IPS-20b (cell line): ENCODE measurements around the gene OR9I1.

Source experiments
- H3K27ac ChIP-seq: one replicate; pipeline ENCODE4 v1.5.1; 2013; ENCODE audit warnings: low read length
- H3K27me3 ChIP-seq: 2 replicates; pipeline ENCODE4 v1.6.1; 2013; ENCODE audit warnings: mild to moderate bottlenecking, low read length, inconsistent platforms; ENCODE audit not compliant: insufficient read depth
- H3K36me3 ChIP-seq: 2 replicates; pipeline ENCODE4 v1.6.1; 2013; ENCODE audit warnings: low read depth, mild to moderate bottlenecking, inconsistent platforms, low read length, moderate library complexity; ENCODE audit not compliant: insufficient read depth
- H3K4me1 ChIP-seq: 2 replicates; pipeline ENCODE4 v1.6.1; 2013; ENCODE audit warnings: mild to moderate bottlenecking, control low read depth, inconsistent platforms, low read length, moderate library complexity; ENCODE audit not compliant: insufficient read depth
- H3K4me3 ChIP-seq: 2 replicates; pipeline ENCODE4 v1.5.1; 2013; ENCODE audit warnings: mild to moderate bottlenecking, low read length, inconsistent platforms
- H3K9ac ChIP-seq: 2 replicates; pipeline ENCODE4 v1.6.1; 2013; ENCODE audit warnings: low read depth, mild to moderate bottlenecking, inconsistent platforms, low read length, moderate library complexity
- H3K9me3 ChIP-seq: 2 replicates; pipeline ENCODE4 v1.6.1; 2013; ENCODE audit warnings: mild to moderate bottlenecking, low read depth, low read length, inconsistent platforms; ENCODE audit not compliant: insufficient read depth

OR9I1 gene

GRCh38 chr11:58086528-58086927 is 38.8 kb downstream of the OR9I1 start:
- Histone ChIP-seq H3K9me3 (0 out of 2 replicates have a peak, but pooled peaks cover 2% of the 10 kb centered on the region), H3K27me3 (no peaks in the 10 kb centered on the region), H3K9ac (no peak overlapping the region), H3K36me3 (no peaks in the 10 kb centered on the region), H3K27ac (no peak overlapping the region), H3K4me3 (no peak overlapping the region), H3K4me1 (no peaks in the 10 kb centered on the region)

- no peak overlapping the region for H3K9ac ChIP-seq
- H3K36me3 ChIP-seq = no peaks in the 10 kb centered on the region
- H3K27me3 ChIP-seq = no peaks in the 10 kb centered on the region
- no peaks in the 10 kb centered on the region for H3K4me1 ChIP-seq
- no peaks in the 10 kb centered on the region; the same call in 1 of the 2 replicates for H3K9me3 ChIP-seq
- H3K4me3 ChIP-seq = no peak overlapping the region
- H3K27ac ChIP-seq = no peak overlapping the region
Observed at GRCh38 chr11:58075781-58076180, 49.5 kb downstream of the OR9I1 start.

GRCh38 chr11:58070585-58070984 is 54.7 kb downstream of the OR9I1 start:
- Histone ChIP-seq H3K27me3 (no peaks in the 10 kb centered on the region), H3K4me1 (no peaks in the 10 kb centered on the region), H3K9me3 (no peaks in the 10 kb centered on the region; the same call in 1 of the 2 replicates), H3K27ac (no peak overlapping the region), H3K4me3 (no peak overlapping the region), H3K9ac (no peak overlapping the region), H3K36me3 (no peaks in the 10 kb centered on the region)

DNA sequence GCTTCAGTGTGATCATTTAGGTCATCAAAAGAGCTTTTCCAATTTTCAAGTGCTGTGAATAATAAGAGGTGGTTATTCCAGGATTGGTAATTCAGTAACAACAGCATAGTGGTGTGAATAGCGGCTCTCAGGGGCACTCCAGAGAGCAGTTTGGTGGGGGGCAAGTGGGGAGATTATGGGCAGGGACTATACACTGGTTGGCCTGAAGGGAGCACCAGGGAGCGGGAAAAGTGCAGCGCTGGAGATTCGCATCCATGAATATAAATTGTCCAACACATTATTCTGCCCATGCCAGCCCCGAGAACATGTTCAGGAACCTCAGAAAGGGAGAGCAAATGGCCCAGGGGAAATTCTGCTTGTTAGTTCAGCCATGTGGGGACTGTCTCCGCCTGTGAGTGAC is 56.7 kb downstream of the OR9I1 start:
- Histone ChIP-seq H3K27me3 (no peaks in the 10 kb centered on the region), H3K9me3 (no peaks in the 10 kb centered on the region; the same call in 1 of the 2 replicates), H3K4me3 (no peak overlapping the region)

DNA sequence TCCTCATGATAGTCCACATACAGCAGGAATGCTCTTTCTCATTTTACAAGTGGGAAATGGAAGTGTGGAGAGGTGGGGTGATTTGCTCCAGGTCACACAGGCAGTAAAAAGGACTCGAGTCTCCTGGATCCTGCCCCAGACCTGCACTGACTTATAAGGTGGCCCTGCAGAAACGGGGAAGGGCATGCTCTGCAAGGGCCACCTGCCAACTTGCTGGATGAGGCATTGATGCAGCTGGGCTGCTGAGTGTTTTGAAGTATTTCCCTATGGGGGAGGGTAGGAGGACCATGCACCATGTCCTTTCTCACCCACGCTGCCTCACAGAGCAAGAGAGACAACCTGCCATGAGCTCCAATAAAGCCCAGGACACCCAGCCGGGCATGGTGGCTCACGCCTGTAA is 57.6 kb downstream of the OR9I1 start:
- peaks cover 8% of the 10 kb centered on the region; the same call in 1 of the 2 replicates for H3K4me1 ChIP-seq
- H3K4me3 ChIP-seq = no peak overlapping the region
- no peak overlapping the region for H3K9ac ChIP-seq
- no peaks in the 10 kb centered on the region for H3K9me3 ChIP-seq
- H3K36me3 ChIP-seq = no peaks in the 10 kb centered on the region
- H3K27ac ChIP-seq = no peak overlapping the region
- H3K27me3 ChIP-seq = no peaks in the 10 kb centered on the region

More for the DNA sequence above, 56.7 kb downstream of the OR9I1 start:
- Histone ChIP-seq H3K27ac (no peak overlapping the region), H3K36me3 (no peaks in the 10 kb centered on the region), H3K9ac (no peak overlapping the region), H3K4me1 (peaks cover 8% of the 10 kb centered on the region; the same call in 1 of the 2 replicates)
